Mucosa of stomach (tissue), 1 donor: ENCODE measurements around the gene ROPN1L.

Experiments used
- H3K27me3 ChIP-seq: one replicate; pipeline ENCODE4 v1.7.0; 2013; ENCODE audit warnings: mild to moderate bottlenecking, low read length; ENCODE audit not compliant: control insufficient read depth, insufficient read depth
- H3K36me3 ChIP-seq: one replicate; pipeline ENCODE4 v1.7.0; 2013; ENCODE audit warnings: low read length; ENCODE audit not compliant: control insufficient read depth, insufficient read depth
- H3K4me1 ChIP-seq: one replicate; pipeline ENCODE4 v1.7.0; 2013; ENCODE audit warnings: mild to moderate bottlenecking, low read length; ENCODE audit not compliant: control insufficient read depth, insufficient read depth
- H3K4me3 ChIP-seq: one replicate; pipeline ENCODE4 v1.7.0; 2013; ENCODE audit warnings: low read length
- H3K9ac ChIP-seq: one replicate; pipeline ENCODE4 v1.7.0; 2013; ENCODE audit warnings: mild to moderate bottlenecking, low read length, moderate library complexity
- H3K9me3 ChIP-seq: one replicate; pipeline ENCODE4 v1.7.0; 2013; ENCODE audit warnings: mild to moderate bottlenecking, low read length, moderate library complexity; ENCODE audit not compliant: control insufficient read depth
- donor health status: Pancreatic carcinoma.

ROPN1L gene

GRCh38 chr5:10501554-10502075, 59.9 kb downstream of the ROPN1L start:
- H3K4me3 ChIP-seq = no peak overlapping the region
- H3K4me1 ChIP-seq = no peaks in the 10 kb centered on the region
- H3K9me3 ChIP-seq = no peaks in the 10 kb centered on the region
- H3K27me3 ChIP-seq = no peaks in the 10 kb centered on the region
- H3K9ac ChIP-seq = no peak overlapping the region
- no peaks in the 10 kb centered on the region for H3K36me3 ChIP-seq

DNA sequence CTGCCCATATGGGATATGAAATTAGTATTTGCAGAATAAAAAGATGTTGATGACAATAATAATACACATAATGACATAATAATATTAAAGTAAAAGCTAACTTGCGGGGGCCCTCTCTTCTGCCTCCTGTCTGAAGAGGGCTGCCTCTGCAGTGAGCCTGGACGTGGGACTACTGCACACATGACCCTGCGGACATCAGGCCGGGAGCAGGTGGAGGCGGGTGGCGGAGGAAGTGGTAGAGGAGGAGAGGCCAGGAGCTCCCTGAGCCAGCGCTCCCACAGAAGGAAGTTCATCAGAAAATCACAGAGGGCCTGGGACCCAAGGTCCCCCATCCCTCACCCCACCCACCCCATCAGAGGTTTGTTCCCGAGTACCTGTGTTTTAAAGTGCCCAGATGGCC, 60.5 kb downstream of the ROPN1L start:
- Histone ChIP-seq H3K9ac (no peak overlapping the region), H3K36me3 (no peaks in the 10 kb centered on the region), H3K4me3 (no peak overlapping the region), H3K4me1 (no peaks in the 10 kb centered on the region), H3K27me3 (no peaks in the 10 kb centered on the region), H3K9me3 (no peaks in the 10 kb centered on the region)

DNA sequence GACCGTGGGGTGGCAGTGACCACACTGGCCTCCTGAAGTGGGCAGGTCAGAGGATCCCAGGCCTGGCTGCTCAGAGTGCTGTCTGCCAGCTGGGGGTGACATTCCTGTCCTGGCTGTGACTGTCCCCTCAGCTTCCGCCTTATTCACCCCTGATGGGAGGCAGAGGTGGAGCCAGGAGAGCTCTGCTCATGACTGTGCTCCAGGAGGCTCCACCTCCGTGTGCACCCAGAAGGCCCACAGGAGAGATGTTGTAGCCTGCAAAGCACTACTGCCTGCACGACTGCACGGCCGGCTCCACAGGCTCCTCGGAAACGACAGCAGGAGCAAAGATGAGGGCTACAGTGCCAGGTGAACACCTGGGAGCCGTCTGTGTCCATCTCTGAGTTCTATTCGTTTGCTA, 60.9 kb downstream of the ROPN1L start:
- Histone ChIP-seq H3K36me3 (no peaks in the 10 kb centered on the region), H3K27me3 (no peaks in the 10 kb centered on the region), H3K9ac (no peak overlapping the region), H3K4me3 (no peak overlapping the region), H3K9me3 (no peaks in the 10 kb centered on the region), H3K4me1 (no peaks in the 10 kb centered on the region)

DNA sequence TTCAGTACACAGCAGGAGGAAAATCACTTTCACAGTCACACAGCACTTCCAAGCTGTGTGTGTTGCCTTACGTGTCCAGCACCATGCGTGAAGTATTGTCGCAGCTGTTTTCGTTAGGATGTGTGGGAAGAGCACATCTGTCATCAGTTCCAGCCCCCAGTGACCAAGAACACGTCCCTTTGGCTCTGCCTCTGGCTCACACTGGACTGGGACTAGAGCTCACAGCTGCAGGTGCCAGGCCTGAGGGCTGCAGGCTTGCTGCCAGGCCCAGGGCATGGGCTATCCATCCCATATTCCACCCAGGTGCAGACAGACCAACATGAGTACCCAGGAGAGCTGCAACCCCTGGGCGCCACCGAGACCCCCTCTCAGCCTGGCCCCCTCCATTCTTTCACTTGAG, 61.6 kb downstream of the ROPN1L start:
- no peaks in the 10 kb centered on the region for H3K27me3 ChIP-seq
- no peaks in the 10 kb centered on the region for H3K36me3 ChIP-seq
- no peaks in the 10 kb centered on the region for H3K9me3 ChIP-seq
- no peaks in the 10 kb centered on the region for H3K4me1 ChIP-seq
- H3K9ac ChIP-seq = no peak overlapping the region
- no peak overlapping the region for H3K4me3 ChIP-seq

DNA sequence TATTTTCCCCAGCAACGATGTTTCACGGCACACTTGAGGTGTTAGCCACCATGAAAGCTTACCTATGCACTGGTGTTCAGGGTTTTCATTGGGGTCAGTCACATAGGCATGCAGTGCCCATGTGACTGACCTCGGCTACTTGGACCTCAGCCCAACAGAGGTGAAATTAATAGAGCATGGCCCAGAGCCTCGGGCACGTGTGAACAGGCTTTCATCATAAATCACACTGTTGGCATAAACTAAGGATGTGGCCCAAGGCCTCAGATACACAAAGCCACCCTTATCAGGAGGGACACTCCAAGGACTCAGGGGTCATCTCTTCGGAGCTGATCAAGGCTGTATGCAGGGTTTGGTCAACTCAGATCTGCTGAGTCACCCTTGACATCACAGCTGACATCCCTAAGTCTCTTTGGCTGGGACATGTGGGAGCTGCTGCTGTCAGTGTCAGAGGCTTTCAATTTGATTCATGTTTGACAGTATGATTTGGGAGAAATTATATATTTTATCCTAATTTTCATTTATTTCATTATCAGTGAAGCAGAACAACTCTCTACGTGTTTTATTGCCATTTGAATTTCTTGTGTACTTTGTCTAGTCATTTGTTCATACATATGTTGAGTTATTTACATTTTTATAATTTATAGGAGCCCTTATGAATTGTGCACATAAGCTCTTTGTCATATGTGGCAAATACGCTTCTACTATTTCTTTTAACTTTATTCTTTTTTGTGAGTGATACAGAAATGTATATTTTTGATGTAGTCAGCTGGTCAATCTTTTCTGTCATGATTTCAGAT, 62.5 kb downstream of the ROPN1L start:
- Histone ChIP-seq H3K4me3 (no peak overlapping the region), H3K9me3 (no peaks in the 10 kb centered on the region), H3K27me3 (peaks cover 2% of the 10 kb centered on the region), H3K36me3 (no peaks in the 10 kb centered on the region), H3K4me1 (no peaks in the 10 kb centered on the region), H3K9ac (no peak overlapping the region)

DNA sequence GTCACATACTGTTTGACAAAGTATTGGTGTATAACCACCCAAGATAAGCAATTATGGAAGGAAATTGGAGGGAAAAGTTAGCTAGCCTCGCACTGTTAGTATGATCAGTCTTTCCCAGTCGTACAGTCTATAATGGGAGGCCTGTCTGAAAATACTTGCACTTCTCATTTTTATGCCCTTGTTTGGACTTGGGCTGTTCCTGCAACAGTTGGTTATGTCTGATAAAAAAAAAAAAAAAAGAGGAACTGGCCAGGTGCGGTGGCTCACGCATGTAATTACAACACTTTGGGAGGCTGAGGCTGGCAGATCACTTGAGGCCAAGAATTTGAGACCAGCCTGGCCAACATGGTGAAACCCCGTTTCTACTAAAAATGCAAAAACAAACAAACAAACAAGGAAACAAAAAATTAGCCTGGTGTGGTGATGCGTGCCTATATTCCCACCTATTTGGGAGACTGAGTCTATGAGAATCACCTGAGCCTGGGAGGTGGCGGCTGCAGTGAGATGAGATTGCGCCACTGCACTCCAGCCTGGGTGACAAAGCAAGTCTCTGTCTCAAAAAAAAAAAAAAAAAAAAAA, 63.9 kb downstream of the ROPN1L start:
- Histone ChIP-seq H3K9me3 (no peaks in the 10 kb centered on the region), H3K9ac (no peak overlapping the region), H3K4me1 (no peaks in the 10 kb centered on the region), H3K36me3 (no peaks in the 10 kb centered on the region), H3K4me3 (no peak overlapping the region), H3K27me3 (peaks cover 4% of the 10 kb centered on the region)

GRCh38 chr5:10506535-10506934, 64.9 kb downstream of the ROPN1L start:
- H3K9me3 ChIP-seq = no peaks in the 10 kb centered on the region
- H3K36me3 ChIP-seq = no peaks in the 10 kb centered on the region
- H3K27me3 ChIP-seq = peaks cover 4% of the 10 kb centered on the region
- no peak overlapping the region for H3K9ac ChIP-seq
- H3K4me3 ChIP-seq = no peak overlapping the region
- no peaks in the 10 kb centered on the region for H3K4me1 ChIP-seq

DNA sequence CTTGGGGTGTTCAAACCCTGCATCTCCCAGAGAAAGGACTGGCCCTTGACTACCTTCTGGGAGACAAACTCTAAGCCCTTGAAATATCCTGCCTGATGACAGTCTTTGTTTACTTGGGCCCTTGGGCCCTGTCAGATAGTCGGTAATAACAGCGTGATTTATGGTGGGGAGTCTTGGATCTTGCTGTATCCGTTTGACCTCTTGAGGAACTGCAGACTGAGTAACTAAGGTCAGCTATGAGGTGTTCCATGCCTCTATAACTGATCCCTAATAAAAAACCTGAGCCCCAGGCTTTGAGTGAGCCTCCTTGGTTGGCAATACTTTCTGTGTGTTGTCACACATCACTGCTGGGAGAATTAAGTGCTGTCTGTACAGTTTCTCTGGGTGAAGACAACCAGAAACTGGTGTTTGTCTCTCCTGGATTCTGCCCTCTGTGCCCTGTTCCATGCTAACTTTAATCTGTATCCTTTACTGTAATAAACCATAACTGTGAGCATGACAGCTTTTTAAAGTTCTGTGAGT, 66.0 kb downstream of the ROPN1L start:
- Histone ChIP-seq H3K4me1 (no peaks in the 10 kb centered on the region), H3K4me3 (no peak overlapping the region), H3K9me3 (no peaks in the 10 kb centered on the region)

DNA sequence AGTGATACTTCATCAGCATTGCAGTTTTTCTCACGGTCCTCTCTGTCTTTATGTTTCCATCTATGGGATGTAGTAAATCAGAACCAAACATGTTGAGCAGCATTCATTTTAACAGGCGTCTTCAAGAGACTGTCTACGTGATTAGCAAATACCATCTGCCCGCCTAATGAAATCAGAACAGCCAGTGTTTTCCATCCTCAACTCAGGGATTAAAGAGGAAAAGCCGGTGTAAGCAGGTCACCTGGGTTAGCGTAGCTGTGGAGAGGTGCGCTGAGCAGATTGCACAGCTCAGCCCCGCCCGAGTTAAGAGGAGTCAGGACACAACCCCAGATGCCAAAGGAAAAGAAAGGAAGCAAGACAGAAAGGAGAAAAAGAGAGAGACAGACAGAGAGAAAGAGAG, 67.9 kb downstream of the ROPN1L start:
- Histone ChIP-seq H3K9me3 (no peaks in the 10 kb centered on the region), H3K27me3 (peaks cover 4% of the 10 kb centered on the region), H3K9ac (no peak overlapping the region), H3K4me1 (no peaks in the 10 kb centered on the region), H3K4me3 (no peak overlapping the region), H3K36me3 (no peaks in the 10 kb centered on the region)

More for the DNA sequence above, 66.0 kb downstream of the ROPN1L start:
- H3K27me3 ChIP-seq = peaks cover 4% of the 10 kb centered on the region
- no peaks in the 10 kb centered on the region for H3K36me3 ChIP-seq
- H3K9ac ChIP-seq = no peak overlapping the region

- Histone ChIP-seq H3K9ac (no peak overlapping the region), H3K27me3 (peaks cover 4% of the 10 kb centered on the region), H3K9me3 (no peaks in the 10 kb centered on the region), H3K4me1 (no peaks in the 10 kb centered on the region), H3K4me3 (no peak overlapping the region), H3K36me3 (no peaks in the 10 kb centered on the region)
Observed at GRCh38 chr5:10511741-10512640, 70.3 kb downstream of the ROPN1L start.

GRCh38 chr5:10513501-10514442, 72.1 kb downstream of the ROPN1L start:
- Histone ChIP-seq H3K4me3 (no peak overlapping the region), H3K4me1 (no peaks in the 10 kb centered on the region), H3K9ac (no peak overlapping the region), H3K27me3 (peaks cover 4% of the 10 kb centered on the region), H3K9me3 (no peaks in the 10 kb centered on the region), H3K36me3 (no peaks in the 10 kb centered on the region)
